Middle frontal gyrus (tissue), 1 donor: Measurements from ENCODE around the gene CMTM2.
"Not testable (repeated sequence)": the region's sequence is repeated elsewhere in the genome, so short reads cannot be mapped to it uniquely, and the experiment has no call there.

Source experiments
- DNase-seq: peaks from one replicate; pipeline ENCODE4 v3.0.0-alpha.2; 2015; ENCODE audit warnings: low spot score; ENCODE audit errors: extremely low spot score

Gene CMTM2

GRCh38 chr16:66552286-66553177 is 26.7 kb upstream of the CMTM2 start, which contains the start of gene CKLF:
Gene CKLF, plus strand, starts transcription at chr16:66552576. Its CDS starts 140 bp downstream, at chr16:66552716.
- DNase-seq, result peak; percentile 88

GRCh38 chr16:66553223-66553622 is 26.0 kb upstream of the CMTM2 start:
- no peak for DNase-seq

GRCh38 chr16:66554021-66554420 is 25.2 kb upstream of the CMTM2 start:
- no peak for DNase-seq

GRCh38 chr16:66554495-66554894 is 24.8 kb upstream of the CMTM2 start:
- DNase-seq, result no peak

GRCh38 chr16:66560107-66560506 is 19.2 kb upstream of the CMTM2 start:
- DNase-seq, result no peak

GRCh38 chr16:66561381-66562080 is 17.7 kb upstream of the CMTM2 start:
- DNase-seq, result no peak

GRCh38 chr16:66562409-66562808 is 16.9 kb upstream of the CMTM2 start:
- no peak for DNase-seq

GRCh38 chr16:66562986-66563385 is 16.3 kb upstream of the CMTM2 start:
- DNase-seq, result no peak

- no peak for DNase-seq
Measured at GRCh38 chr16:66563574-66564334, 15.5 kb upstream of the CMTM2 start.

GRCh38 chr16:66566051-66566901 is 13.0 kb upstream of the CMTM2 start, which contains the start of gene CMTM1:
Gene CMTM1, plus strand, starts transcription at chr16:66566439. Its CDS starts 75 bp downstream, at chr16:66566514.
- no peak for DNase-seq

GRCh38 chr16:66567270-66567669 is 12.0 kb upstream of the CMTM2 start:
- not testable (repeated sequence) for DNase-seq

- DNase-seq, result no peak
Measured at GRCh38 chr16:66568355-66568754, 10.9 kb upstream of the CMTM2 start.

GRCh38 chr16:66569131-66569530 is 10.1 kb upstream of the CMTM2 start:
- DNase-seq, result no peak

GRCh38 chr16:66569827-66570405 is 9.3 kb upstream of the CMTM2 start:
- DNase-seq, result no peak

GRCh38 chr16:66572356-66572755 is 6.9 kb upstream of the CMTM2 start:
- no peak for DNase-seq

GRCh38 chr16:66574081-66574480 is 5.2 kb upstream of the CMTM2 start:
- no peak for DNase-seq

- DNase-seq, result no peak
Measured at GRCh38 chr16:66574531-66574930, 4.7 kb upstream of the CMTM2 start.

GRCh38 chr16:66575060-66575459 is 4.2 kb upstream of the CMTM2 start:
- DNase-seq, result no peak

GRCh38 chr16:66576296-66576695 is 3.0 kb upstream of the CMTM2 start:
- DNase-seq, result no peak

- no peak for DNase-seq
Measured at GRCh38 chr16:66580605-66581209, 1.4 kb downstream of the CMTM2 start.
